ENCODE measurements around the gene TBXA2R.

GRCh38 chr19:3589949-3590348 lies 16.7 kb downstream of the TBXA2R start:
- TF ChIP-seq CTCF (conservative IDR thresholded peaks at IDR 0.05; ENCODE audit: low read length) (no peak), EZH2phosphoT487 (IDR thresholded peaks at IDR 0.05; ENCODE audit: borderline replicate concordance) (no peak)

All from Loucy (cell line).